Right atrium auricular region (tissue), 2 donors: ENCODE measurements around the gene SLC25A21. TPM values are rescaled to one million over a fixed set of nuclear protein-coding genes. Genes with fewer than 3 reads are reported as not detected.
"Not testable (repeated sequence)": the region's sequence is repeated elsewhere in the genome, so short reads cannot be mapped to it uniquely, and the experiment has no call there.

Experiments used
- DNase-seq: peaks from one replicate; pipeline ENCODE4 v3.0.0-alpha.2; 2019; ENCODE audit warnings: low spot score
- H3K27ac ChIP-seq, 2 donors: fragments of 200-600 bp; sonication (generic); 1 replicate in 1 of 2; 2 replicates in 1 of 2; pipeline ENCODE4 v1.5.1; 2016 to 2019
- H3K27me3 ChIP-seq, 2 donors: fragments of 200-600 bp; sonication (generic); one replicate each; pipeline versions ENCODE4 v1.5.1 to v1.6.0; 2017 to 2019
- H3K36me3 ChIP-seq: fragments of 200-600 bp; sonication (generic); one replicate; pipeline ENCODE4 v1.5.1; 2016
- H3K4me1 ChIP-seq, 2 donors: fragments of 200-600 bp; sonication (generic); one replicate each; pipeline versions ENCODE4 v1.5.1 to v1.6.0; 2017 to 2019
- H3K4me3 ChIP-seq, 2 donors: fragments of 200-600 bp; sonication (generic); 1 replicate in 1 of 2; 2 replicates in 1 of 2; pipeline ENCODE4 v1.5.1; 2017 to 2019; ENCODE audit warnings: mild to moderate bottlenecking in 1 of 2, moderate library complexity in 1 of 2
- H3K9me3 ChIP-seq, 2 donors: fragments of 200-600 bp; sonication (generic); one replicate each; pipeline ENCODE4 v1.5.1; 2019
- total RNA-seq, 2 donors: library from RNA; depleted of rRNA; stranded (reverse); fragments of >200 nt; gene quantifications; one replicate each; pipeline ENCODE4 v1.1.0, GENCODE V29; 2016
- TF ChIP-seq, protein P1 (sequence below), 2 donors: fragments of 200-600 bp; sonication (generic); IDR thresholded peaks; one replicate each; pipeline ENCODE4 v1.5.1; 2019; ENCODE audit warnings: antibody characterized with exemption in 2 of 2

Gene SLC25A21
- total RNA-seq, 2 donors from 2014 or later: 0.55 to 0.93 TPM

DNA sequence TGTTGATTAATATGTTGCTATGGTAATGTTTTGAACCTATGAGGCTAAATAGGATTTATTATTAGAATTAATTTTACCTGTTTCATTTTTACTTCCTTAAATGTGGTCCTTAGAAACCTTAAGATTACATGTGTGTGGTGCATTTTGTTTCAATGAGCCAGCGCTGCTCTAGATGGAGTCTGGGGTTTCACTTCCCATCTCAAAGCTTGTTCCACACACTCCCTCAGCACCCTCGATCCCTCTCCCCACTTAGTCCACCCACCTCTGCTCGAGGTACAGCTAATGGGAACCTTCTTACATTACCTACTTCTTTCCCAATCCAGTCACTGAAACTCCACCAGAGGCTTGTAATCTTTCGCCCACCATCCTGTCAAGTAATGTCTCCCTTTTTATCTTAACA lies 305.5 kb downstream of the SLC25A21 start:
- no peaks in the 10 kb centered on the region for H3K36me3 ChIP-seq
- no peak overlapping the region for H3K4me3 ChIP-seq
- H3K27me3 ChIP-seq: no peaks in the 10 kb centered on the region
- no peak overlapping the region for H3K27ac ChIP-seq
- no peaks in the 10 kb centered on the region for H3K9me3 ChIP-seq
- no peak for DNase-seq
- no peaks in the 10 kb centered on the region for H3K4me1 ChIP-seq
- TF ChIP-seq, protein P1, sequence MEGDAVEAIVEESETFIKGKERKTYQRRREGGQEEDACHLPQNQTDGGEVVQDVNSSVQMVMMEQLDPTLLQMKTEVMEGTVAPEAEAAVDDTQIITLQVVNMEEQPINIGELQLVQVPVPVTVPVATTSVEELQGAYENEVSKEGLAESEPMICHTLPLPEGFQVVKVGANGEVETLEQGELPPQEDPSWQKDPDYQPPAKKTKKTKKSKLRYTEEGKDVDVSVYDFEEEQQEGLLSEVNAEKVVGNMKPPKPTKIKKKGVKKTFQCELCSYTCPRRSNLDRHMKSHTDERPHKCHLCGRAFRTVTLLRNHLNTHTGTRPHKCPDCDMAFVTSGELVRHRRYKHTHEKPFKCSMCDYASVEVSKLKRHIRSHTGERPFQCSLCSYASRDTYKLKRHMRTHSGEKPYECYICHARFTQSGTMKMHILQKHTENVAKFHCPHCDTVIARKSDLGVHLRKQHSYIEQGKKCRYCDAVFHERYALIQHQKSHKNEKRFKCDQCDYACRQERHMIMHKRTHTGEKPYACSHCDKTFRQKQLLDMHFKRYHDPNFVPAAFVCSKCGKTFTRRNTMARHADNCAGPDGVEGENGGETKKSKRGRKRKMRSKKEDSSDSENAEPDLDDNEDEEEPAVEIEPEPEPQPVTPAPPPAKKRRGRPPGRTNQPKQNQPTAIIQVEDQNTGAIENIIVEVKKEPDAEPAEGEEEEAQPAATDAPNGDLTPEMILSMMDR (IDR thresholded peaks at IDR 0.05): no peak

DNA sequence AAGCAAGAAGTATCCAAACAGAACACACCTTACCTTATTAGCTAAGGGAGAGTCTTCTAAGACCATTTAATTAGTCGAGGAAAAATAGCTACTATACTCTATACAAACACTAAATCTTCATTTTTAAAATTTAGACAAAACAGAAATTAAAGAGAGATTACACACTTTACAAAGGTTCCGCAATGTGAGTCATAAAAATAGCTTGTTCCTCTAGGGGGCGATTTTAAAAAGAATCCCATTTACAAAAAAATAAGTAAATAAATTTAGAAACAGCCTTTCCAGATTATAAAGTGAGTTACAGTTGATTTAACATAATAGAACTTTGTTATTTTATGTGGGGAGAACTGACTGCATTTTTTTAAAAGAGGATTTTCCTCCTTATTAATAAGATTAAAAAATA lies 309.1 kb downstream of the SLC25A21 start:
- Histone ChIP-seq H3K27me3 (no peaks in the 10 kb centered on the region), H3K36me3 (no peaks in the 10 kb centered on the region), H3K9me3 (no peaks in the 10 kb centered on the region), H3K4me1 (no peaks in the 10 kb centered on the region), H3K27ac (no peak overlapping the region), H3K4me3 (no peak overlapping the region)
- TF ChIP-seq, protein P1 (IDR thresholded peaks at IDR 0.05): no peak
- no peak for DNase-seq

DNA sequence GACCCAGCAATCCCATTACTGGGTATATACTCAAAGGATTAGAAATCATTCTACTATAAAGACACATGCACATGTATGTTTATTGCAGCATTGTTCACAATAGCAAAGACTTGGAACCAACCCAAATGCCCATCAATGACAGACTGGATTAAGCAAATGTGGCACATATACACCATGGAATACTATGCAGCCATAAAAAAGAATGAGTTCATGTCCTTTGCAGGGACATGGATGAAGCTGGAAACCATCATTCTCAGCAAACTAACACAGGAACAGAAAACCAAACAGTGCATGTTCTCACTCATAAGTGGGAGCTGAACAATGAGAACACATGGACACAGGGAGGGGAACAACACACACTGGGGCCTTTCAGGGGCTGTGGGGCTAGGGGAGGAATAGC lies 310.2 kb downstream of the SLC25A21 start:
- not testable (repeated sequence) for H3K9me3 ChIP-seq, DNase-seq, H3K27ac ChIP-seq, H3K36me3 ChIP-seq, H3K27me3 ChIP-seq, H3K4me1 ChIP-seq, H3K4me3 ChIP-seq

DNA sequence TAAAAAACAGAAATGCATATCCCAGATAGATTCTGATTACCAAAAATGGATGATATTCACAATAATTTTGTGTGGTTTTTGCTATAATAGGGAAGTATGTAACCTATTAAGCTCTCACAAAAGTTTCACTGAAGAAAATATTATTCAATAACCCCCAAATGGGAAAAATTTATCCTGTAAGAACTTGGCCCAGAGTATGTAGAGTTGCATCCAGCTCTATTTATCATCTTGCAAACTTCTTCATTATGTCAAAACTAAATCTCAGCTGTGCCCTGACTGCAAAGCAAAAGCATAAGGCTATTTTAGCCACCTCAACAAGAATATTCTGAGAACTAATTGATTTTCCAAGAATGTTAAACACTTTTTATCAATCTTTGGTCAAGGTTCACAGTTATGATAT lies 311.6 kb downstream of the SLC25A21 start:
- Histone ChIP-seq H3K4me1 (no peaks in the 10 kb centered on the region), H3K36me3 (no peaks in the 10 kb centered on the region), H3K9me3 (no peaks in the 10 kb centered on the region), H3K27ac (no peak overlapping the region), H3K4me3 (no peak overlapping the region), H3K27me3 (no peaks in the 10 kb centered on the region)
- TF ChIP-seq, protein P1 (IDR thresholded peaks at IDR 0.05): no peak
- no peak for DNase-seq

DNA sequence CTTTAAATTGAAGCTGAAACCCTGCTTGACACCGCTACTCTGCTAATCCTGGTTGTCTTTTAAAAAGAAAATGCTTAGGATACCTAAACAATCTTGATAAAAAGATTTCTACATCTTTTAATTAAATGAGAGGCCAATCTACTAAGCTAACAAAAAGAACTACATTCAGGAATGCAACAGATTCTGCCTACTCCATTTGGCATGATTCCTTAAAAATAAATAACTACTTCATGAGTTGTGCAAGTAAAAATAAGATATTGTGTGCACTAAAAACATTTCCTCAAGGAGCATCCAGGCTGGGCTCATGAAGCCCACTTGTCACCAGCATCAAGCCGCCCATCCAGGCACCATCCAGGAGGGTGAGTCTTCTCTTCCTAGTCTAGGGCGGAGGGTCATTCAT lies 313.3 kb downstream of the SLC25A21 start:
- DNase-seq: no peak
- Histone ChIP-seq H3K9me3 (no peaks in the 10 kb centered on the region), H3K36me3 (no peaks in the 10 kb centered on the region), H3K27me3 (no peaks in the 10 kb centered on the region), H3K4me1 (no peaks in the 10 kb centered on the region), H3K27ac (no peak overlapping the region), H3K4me3 (no peak overlapping the region)
- TF ChIP-seq, protein P1 (IDR thresholded peaks at IDR 0.05): no peak

DNA sequence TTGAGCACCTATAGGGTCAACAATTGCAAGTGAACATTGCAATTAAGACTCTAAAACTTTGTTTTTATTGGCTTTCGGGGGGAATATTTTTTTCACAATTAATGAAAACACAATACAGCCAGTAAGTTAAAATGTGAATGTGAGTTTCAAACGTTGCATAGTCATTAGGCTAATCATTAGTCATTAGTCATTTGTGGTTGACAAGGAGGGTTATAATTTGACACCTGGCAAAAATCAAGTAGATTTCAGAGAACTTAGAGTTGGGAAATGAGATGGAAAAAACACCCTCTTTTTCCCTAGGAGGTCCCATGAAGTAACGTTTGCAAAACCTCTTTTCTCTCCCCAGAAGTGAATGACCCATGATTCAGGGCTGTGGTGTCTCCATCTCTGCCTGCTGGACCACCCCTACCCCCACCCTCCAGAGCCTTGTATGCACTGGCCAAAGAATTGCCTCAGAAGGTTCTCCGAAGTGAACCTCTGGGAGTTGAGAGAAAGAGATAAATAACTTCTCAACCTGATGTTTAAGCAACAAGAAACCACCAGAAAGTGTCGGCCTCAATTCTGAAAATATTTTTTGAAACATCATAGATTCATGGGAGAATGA lies 314.5 kb downstream of the SLC25A21 start:
- Histone ChIP-seq H3K36me3 (no peaks in the 10 kb centered on the region), H3K4me3 (no peak overlapping the region)
- DNase-seq: no peak

More for the DNA sequence above, 314.5 kb downstream of the SLC25A21 start:
- TF ChIP-seq, protein P1 (IDR thresholded peaks at IDR 0.05): no peak
- no peaks in the 10 kb centered on the region for H3K27me3 ChIP-seq
- no peaks in the 10 kb centered on the region for H3K9me3 ChIP-seq
- no peaks in the 10 kb centered on the region for H3K4me1 ChIP-seq
- no peak overlapping the region for H3K27ac ChIP-seq
